8988T (cell line): ENCODE measurements around the gene MAGEB2.
"Not testable (repeated sequence)": the region's sequence is repeated elsewhere in the genome, so short reads cannot be mapped to it uniquely, and the experiment has no call there.

Experiments
- DNase-seq: peaks from one replicate; pipeline ENCODE4 v3.0.0; 2011

Gene MAGEB2, protein sequence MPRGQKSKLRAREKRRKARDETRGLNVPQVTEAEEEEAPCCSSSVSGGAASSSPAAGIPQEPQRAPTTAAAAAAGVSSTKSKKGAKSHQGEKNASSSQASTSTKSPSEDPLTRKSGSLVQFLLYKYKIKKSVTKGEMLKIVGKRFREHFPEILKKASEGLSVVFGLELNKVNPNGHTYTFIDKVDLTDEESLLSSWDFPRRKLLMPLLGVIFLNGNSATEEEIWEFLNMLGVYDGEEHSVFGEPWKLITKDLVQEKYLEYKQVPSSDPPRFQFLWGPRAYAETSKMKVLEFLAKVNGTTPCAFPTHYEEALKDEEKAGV

GRCh38 chrX:30215357-30215843 lies at the start of gene MAGEB2:
Gene MAGEB2, plus strand, starts transcription at chrX:30215563. Its CDS starts 3,018 bp downstream, at chrX:30218581.
- DNase-seq, result no peak

- DNase-seq, result no peak
Observed at GRCh38 chrX:30170900-30171299, 44.5 kb upstream of the MAGEB2 start.

- no peak for DNase-seq
Observed at GRCh38 chrX:30181353-30181752, 34.0 kb upstream of the MAGEB2 start.

DNA sequence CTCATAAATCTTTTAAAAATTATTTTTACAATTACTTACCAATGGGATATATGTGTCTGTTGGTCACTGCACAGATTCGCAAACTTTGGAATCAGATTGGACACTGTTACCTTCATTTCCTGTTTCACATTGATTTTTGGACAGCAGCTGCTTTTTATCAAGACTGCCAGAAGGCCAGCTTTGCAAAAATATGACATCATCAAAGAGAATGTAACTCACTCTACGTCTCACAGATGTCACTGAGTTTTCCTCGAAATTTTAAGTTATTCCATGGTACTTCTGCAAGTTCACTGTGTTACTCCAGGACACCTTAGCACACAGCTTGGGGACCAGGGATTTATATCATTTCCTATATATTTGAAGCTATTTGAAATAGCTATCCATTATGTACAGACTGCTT lies 31.8 kb upstream of the MAGEB2 start:
- DNase-seq, result no peak

DNA sequence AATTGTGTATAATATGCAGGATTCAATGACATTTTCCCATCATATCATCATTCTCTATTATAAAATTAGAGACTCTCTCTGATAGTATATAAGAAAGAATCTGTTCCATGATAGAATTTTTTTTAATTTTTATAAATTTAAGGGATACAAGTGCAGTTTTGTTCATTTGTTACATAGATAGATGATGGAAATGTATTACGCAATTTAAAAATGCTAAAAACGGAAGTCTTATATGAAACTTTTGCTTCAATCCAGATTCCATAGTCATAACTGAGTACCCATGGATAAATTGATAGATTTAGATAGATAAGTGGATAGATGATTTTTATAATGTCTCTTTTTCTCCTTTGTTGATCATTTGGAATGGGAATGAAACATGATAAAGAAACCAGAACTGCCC lies 24.9 kb upstream of the MAGEB2 start:
- DNase-seq, result no peak

GRCh38 chrX:30193910-30194309 lies 21.5 kb upstream of the MAGEB2 start:
- not testable (repeated sequence) for DNase-seq

DNA sequence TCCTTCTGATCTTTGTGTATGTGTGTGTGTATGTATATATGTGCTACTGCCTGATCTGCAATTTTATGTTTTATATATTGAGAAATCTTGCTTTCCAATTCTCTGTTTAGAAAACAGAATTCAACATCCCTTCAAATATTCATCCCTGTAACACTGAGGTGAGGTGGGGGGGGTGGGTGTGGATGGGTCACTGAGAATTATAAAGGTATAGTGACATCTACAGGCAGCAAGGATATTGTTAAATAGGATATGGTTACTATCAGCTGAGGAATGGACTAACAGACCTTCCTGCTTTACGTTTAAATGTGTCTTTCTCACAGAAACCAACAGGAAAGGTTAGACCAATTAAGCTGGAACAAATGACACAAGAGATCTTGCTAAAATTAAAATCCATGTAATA lies 19.0 kb upstream of the MAGEB2 start:
- no peak for DNase-seq

DNA sequence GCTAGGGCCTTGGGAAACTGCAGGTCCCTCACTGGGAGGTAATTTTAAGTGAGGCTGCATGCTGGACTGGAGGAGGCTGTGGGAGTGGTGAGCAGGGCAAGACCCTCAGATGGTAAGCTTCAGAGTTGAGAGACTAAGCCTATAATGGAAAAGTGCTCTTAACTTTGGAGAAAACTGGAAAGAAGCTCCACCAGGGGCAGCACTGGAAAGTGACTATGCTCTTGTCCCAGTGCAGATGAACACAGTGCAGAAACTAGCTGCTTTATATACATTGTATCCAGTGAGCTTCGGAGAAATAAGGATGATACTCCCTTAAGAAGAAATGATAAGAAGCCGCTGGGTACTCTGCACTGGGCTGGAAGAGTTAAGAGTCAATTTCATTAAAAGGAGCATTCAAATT lies 3.2 kb upstream of the MAGEB2 start:
- DNase-seq, result no peak

DNA sequence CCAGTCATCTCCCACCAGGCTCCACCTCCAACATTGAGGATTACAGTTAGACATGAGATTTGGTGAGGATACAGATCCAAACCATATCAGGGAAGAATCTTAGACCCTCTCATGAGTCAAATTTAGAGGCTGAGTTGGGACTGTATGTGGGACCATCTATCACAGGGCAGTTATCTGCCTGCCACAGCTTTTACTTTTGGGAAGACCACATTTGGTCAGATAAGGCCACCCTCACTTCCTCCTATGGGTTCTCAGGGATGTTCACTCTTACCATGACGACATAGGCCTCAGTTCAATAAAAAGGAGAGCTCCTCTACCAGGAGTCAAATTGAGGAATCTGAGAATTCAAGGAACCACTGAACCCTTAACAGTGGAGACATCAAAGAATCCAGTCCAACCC lies 2.1 kb downstream of the MAGEB2 start:
- DNase-seq, result no peak

- DNase-seq, result no peak
Observed at GRCh38 chrX:30219372-30219771, 4.0 kb downstream of the MAGEB2 start.

DNA sequence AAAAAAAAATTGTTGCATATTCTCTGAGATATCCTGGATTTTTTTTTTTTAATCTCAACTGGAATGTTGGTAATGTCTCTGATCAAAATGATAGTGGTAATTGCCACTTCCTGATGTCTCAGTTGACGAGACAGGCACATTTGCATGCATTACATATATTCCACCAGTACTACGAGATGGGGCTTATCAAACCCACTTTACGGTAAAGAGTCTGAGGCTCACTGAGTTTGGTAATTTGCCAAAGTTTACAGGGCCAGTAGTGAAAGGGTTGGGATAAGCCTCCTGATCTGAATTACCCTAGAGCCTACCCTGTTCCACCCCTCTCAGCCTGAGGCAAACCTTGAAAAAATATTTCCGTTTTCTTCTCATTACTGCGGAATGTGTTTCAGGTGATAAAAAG lies 5.3 kb downstream of the MAGEB2 start:
- no peak for DNase-seq

DNA sequence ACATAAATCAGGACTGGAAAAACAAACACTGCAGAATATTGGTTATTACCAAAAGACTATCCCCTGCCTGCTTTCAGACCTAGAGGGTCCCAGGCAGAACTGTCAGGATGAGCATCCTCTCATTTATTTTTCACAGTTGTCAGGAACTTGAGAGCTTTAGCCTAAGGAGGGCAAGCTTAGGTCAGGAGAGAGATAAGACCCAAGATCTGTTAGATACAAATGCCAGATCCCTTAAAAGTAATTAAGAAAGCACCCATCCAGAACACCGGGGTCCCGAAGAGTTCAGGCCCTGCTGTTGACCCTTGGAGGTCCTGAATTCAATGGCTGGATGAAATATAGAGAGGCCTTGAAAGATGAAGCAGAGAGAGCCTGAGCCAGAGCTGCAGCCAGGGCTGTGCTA lies 9.2 kb downstream of the MAGEB2 start:
- DNase-seq, result no peak

DNA sequence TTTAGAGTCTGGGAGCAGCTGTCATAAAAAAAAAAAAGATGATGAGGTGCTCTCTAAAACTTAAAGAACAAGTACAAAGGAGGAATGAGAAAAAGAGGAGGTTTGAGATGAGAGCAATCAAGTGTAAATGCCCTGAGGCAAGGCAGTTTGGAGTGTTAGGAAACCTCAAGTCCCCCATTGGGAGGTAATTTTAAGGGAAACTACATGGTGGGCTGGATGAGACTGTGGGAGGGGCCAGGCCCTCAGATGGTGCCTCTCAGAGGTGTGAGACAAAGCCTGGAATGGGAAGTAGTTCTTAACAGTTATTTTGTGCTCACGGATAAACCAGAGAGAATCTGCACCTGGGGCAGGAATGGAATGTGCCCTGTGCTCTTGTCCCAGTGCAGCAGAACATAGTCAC lies 13.2 kb downstream of the MAGEB2 start:
- DNase-seq, result no peak

GRCh38 chrX:30230395-30230794 lies 15.0 kb downstream of the MAGEB2 start, which contains the start of gene MAGEB3:
Gene MAGEB3, plus strand, starts transcription at chrX:30230657. Its CDS starts 5,268 bp downstream, at chrX:30235925.
- DNase-seq, result no peak

DNA sequence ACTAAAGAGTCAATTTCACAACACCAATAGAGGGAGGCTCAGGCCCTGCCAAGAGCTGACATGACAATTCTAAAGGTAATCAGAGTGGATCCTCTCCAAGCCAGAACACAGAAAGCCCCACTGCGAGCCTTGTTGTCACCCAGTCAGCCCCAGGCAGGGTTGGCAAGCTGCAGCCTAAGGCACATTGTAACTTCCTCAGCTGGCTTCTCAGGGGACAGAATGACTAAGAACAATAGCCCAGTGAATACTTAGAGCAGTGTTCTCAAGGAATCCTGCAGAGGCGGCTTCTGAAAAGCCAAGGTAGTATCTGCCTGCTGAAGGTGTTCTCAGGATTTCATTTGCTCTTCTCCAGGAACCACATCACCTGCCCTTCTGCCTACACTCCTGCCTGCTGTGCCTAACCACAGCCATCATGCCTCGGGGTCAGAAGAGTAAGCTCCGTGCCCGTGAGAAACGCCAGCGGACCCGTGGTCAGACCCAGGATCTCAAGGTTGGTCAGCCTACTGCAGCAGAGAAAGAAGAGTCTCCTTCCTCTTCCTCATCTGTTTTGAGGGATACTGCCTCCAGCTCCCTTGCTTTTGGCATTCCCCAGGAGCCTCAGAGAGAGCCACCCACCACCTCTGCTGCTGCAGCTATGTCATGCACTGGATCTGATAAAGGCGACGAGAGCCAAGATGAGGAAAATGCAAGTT lies 26.5 kb downstream of the MAGEB2 start, which contains the start of gene MAGEB4:
Gene MAGEB4 (plus strand): TSS at position 277 of the 692 bp plus-strand sequence. CDS start 136 bp downstream, at position 413.
- no peak for DNase-seq

DNA sequence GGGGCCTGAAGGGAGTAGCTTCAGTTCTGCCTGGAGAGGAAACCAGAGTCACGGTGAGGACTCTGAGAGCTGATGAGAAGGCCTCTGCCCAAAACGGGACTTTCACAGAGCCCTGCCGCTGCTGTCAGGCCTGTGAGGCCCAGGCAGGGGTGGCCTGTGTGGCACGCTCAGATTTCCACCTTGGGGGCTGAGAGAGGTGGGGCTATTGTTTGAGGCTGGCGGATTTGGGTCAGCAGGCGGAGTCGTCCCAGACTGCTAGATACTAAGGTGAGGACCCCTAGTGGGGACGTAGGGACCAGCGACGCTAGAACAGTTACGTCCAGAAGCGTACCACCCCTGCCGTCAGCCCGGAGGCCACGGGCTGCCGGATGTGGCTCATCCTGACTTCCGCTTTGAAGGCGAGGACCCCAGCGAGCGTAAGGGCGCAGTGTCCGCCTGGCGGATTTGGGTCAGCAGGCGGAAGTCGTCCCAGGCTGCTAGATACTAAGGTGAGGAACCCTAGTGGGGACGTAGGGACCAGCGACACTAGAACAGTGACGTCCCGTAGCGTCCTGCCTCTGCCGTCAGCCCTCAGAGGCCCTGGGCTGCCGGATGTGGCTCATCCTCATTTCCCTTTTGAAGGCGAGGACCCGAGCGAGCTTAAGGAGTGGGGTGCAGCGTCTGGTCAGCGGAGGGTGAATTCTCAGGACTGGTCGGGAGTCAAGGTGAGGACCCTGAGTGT lies 31.6 kb downstream of the MAGEB2 start, which contains the start of gene MAGEB1:
Gene MAGEB1 (plus strand): TSS at position 378 of the 721 bp plus-strand sequence. CDS start 3,348 bp downstream, outside the sequence.
- no peak for DNase-seq

- no peak for DNase-seq
Observed at GRCh38 chrX:30248854-30249253, 33.5 kb downstream of the MAGEB2 start.

- no peak for DNase-seq
Observed at GRCh38 chrX:30253257-30253656, 37.9 kb downstream of the MAGEB2 start.

DNA sequence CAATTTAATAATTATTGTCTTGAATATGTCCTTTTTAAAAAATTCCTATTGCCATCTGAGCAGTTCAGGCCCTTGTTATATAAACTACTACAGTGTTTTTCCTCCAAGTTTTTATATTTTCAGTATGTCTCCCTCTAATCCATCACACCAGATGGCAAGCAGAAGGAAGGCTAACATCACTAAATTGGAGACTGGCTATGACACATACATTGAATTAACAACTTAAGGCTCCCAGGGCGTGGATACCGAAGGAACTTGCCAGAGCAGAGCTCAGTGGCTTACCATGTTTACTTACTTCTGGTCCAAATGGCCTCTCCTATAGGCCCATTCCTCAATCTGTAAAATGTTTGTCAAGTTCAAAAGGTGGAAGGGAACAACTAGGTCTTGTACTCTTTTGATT lies 44.6 kb downstream of the MAGEB2 start:
- no peak for DNase-seq

GRCh38 chrX:30261012-30261411 lies 45.6 kb downstream of the MAGEB2 start:
- no peak for DNase-seq

DNA sequence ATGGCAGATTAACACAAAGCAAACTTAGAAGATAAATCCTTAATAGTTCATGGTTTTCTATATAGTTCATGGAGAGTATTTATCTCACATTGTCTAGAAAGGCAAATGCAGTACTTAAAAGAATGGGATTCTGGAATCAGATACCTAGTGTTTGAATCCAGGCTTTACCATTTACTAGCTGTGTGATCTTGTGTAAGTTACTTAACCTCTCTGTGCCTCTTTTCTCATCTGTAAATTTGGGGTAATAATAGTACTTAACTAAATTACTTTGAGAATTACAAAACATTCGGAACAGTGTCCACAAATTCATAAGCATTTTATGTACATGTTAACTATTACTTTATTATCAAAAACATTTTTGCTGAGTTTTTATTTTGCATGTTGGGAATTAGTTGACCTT lies 47.4 kb downstream of the MAGEB2 start:
- no peak for DNase-seq
